AG09309 (cell line): ENCODE measurements around the gene FARP1.

ENCODE experiments used
- DNase-seq: peaks from one replicate; pipeline ENCODE4 v3.0.0-alpha.2; 2010; ENCODE audit warnings: low read depth
- H3K4me3 ChIP-seq: 2 replicates; pipeline ENCODE4 v1.5.1; 2011; ENCODE audit warnings: mild to moderate bottlenecking, low read depth, low read length, moderate library complexity; ENCODE audit not compliant: control insufficient read depth
- CTCF ChIP-seq: IDR thresholded peaks from 2 replicates; pipeline ENCODE4 v1.5.1; 2011; ENCODE audit warnings: mild to moderate bottlenecking, low read depth, low read length, inconsistent platforms; ENCODE audit not compliant: insufficient read depth, control insufficient read depth; ENCODE audit errors: missing control alignments

The FARP1 gene

DNA sequence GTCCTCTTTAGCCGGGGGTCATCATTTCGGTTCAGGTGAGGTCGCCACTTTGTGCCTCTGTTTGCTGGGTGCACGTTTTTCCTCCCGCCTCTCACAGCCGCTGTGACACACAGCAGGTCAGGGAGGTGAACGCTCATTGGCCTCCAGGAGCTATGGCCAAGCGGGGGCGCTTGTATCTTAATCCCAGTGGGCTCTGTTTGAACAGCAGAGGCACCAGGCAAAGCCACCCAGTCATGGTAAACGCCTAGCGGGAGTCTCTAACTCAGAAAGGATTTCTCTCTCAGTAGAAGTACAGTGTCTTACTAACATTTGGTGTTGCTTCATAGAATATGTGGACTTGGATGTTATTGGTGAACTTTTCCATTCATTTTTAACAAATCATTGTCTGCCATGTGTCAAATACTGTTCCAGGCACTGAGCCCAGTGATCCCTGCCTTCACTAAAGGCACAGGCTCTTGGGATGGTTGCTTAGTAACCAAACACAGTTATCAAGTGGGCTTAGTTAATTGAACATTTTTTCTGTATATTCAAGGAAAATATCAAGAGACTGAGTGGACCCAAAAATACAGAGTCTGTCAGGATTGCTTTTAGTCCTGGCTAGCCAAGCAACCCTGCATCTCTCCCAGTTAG, 247.3 kb downstream of the FARP1 start:
- DNase-seq: no peak
- no peak for TF ChIP-seq CTCF
- no peak overlapping the region for H3K4me3 ChIP-seq

- H3K4me3 ChIP-seq: no peak overlapping the region
- TF ChIP-seq CTCF: no peak
- DNase-seq: no peak
Measured at GRCh38 chr13:98393873-98394272, 251.0 kb downstream of the FARP1 start.

GRCh38 chr13:98394820-98395510, 252.1 kb downstream of the FARP1 start:
- no peak for DNase-seq
- no peak for TF ChIP-seq CTCF
- no peak overlapping the region for H3K4me3 ChIP-seq

GRCh38 chr13:98396071-98396710, 253.3 kb downstream of the FARP1 start:
- no peak overlapping the region for H3K4me3 ChIP-seq
- no peak for TF ChIP-seq CTCF
- DNase-seq: no peak

DNA sequence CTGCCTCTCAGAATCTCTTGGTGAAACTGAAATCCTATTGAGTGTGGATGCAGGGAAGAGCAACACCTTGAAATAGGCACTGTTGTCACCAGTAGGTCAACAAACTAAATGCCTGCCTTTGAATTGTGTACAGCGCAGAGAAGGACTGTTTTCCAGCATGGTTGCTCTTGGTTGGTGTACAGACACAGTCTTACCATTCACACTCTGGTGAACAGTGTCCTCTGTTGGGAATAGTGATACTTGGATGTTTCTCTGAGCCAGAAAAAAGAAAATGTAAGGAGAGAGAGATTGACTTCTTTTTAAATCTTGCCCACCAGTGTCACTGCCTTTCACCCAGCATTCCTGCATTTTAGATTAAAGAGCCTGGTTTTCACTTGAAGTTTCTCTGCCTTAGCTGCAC, 254.3 kb downstream of the FARP1 start:
- no peak for DNase-seq
- no peak overlapping the region for H3K4me3 ChIP-seq
- peak; percentile 42 for TF ChIP-seq CTCF

GRCh38 chr13:98397861-98398260, 255.0 kb downstream of the FARP1 start:
- no peak for DNase-seq
- no peak overlapping the region for H3K4me3 ChIP-seq
- no peak for TF ChIP-seq CTCF

DNA sequence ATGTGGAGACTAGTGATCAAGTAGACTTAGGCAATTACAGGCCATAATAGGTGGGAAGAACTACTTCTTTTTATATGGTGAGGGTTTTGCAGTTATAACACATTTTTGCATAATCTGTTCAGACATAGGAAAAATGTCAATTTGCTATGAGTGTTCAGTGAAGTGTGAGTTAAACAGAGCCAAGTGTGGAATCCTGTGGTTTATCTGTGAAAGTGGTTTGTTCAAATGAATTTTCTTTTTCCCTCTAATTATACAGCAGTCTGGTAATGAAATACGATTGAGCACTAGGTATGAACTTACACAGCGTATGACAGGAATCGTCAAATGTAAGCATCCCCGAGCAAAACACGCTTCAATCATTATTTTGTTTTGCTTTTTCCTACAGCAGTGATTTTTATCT, 255.7 kb downstream of the FARP1 start:
- no peak overlapping the region for H3K4me3 ChIP-seq
- no peak for TF ChIP-seq CTCF
- no peak for DNase-seq
